Left lung (tissue), 10 donors: ENCODE data around the gene NUBP2. TPM values are rescaled to one million over a fixed set of nuclear protein-coding genes. Genes with fewer than 3 reads are reported as not detected.
A peak's percentile ranks its signal among the peaks of the same experiment; 100 is the strongest.

ENCODE experiments used
- ATAC-seq: fragments of 200-7000 bp; cut with Tn5 transposase; one replicate; pipeline ENCODE4 v1.9.1; 2020; ENCODE audit warnings: moderate library complexity
- DNase-seq, 4 donors: peaks; one replicate each; pipeline ENCODE4 v3.0.0-alpha.2; 2013 to 2020
- H3K27ac ChIP-seq, 2 donors: fragments of 200-600 bp; sonication (generic) in 1 of 2; one replicate each; pipeline versions ENCODE4 v1.5.0 to v1.8.0; 2020 to 2021
- H3K27me3 ChIP-seq, 2 donors: fragments of 200-600 bp; sonication (generic) in 1 of 2; one replicate each; pipeline versions ENCODE4 v1.5.0 to v1.8.0; 2020 to 2021
- H3K36me3 ChIP-seq, 2 donors: fragments of 200-600 bp; sonication (generic) in 1 of 2; one replicate each; pipeline versions ENCODE4 v1.5.0 to v1.8.0; 2020 to 2021
- H3K4me1 ChIP-seq, 2 donors: fragments of 200-600 bp; one replicate each; pipeline ENCODE4 v1.8.0; 2021
- H3K4me3 ChIP-seq, 2 donors: fragments of 200-600 bp; sonication (generic) in 1 of 2; one replicate each; pipeline versions ENCODE4 v1.5.0 to v1.8.0; 2020 to 2021; ENCODE audit warnings: mild to moderate bottlenecking in 1 of 2
- H3K9me3 ChIP-seq, 2 donors: fragments of 200-600 bp; sonication (generic) in 1 of 2; one replicate each; pipeline versions ENCODE4 v1.5.0 to v1.8.0; 2020 to 2021
- intact Hi-C, 2 donors: fragments of 100-400 bp; cut with DNase I; formaldehyde crosslinking; loops; one replicate each; pipeline versions ENCODE4 v1.11.2 to v1.14.2; 2022
- polyA plus RNA-seq, 6 donors: library from polyadenylated mRNA; unstranded; fragments of 120-200 nt; gene quantifications; one replicate each; pipeline ENCODE4 v1.2.1, GENCODE V29; 2013; ENCODE audit not compliant: insufficient read length in 6 of 6
- total RNA-seq, 2 donors: library from RNA; stranded (reverse); fragmentation: NEBNext Ultra II Directional; extraction: Animal tissue kit (Norgen Biotek cat#: 25700); gene quantifications; one replicate each; pipeline ENCODE4 v1.2.1, GENCODE V29; 2021
- TF ChIP-seq, protein P1 (sequence below), 2 donors: fragments of 200-600 bp; sonication (generic) in 1 of 2; IDR thresholded peaks; one replicate each; pipeline versions ENCODE4 v1.5.0 to v1.8.0; 2021; ENCODE audit warnings: antibody characterized with exemption in 2 of 2
- donor health status: DM: no; HTN: yes; CAD: no.
- donor health status: DM: no; HTN: no; CAD: no.

The NUBP2 gene
- total and polyA plus RNA-seq, 8 donors, result 32.6 to 56.4 (median 42.7) TPM

- DNase-seq, result peak in 2 of 4 donors; percentile 46 to 92
- Histone ChIP-seq H3K27me3 (no peaks in the 10 kb centered on the region), H3K9me3 (no peaks in the 10 kb centered on the region), H3K36me3 (peaks cover 0 to 20% of the 10 kb centered on the region in 2 donors), H3K27ac (peak overlapping the region; percentile 53 to 91), H3K4me3 (peak overlapping the region; percentile 80 to 93), H3K4me1 (peaks cover 20 to 51% of the 10 kb centered on the region in 2 donors)
- TF ChIP-seq, protein P1, sequence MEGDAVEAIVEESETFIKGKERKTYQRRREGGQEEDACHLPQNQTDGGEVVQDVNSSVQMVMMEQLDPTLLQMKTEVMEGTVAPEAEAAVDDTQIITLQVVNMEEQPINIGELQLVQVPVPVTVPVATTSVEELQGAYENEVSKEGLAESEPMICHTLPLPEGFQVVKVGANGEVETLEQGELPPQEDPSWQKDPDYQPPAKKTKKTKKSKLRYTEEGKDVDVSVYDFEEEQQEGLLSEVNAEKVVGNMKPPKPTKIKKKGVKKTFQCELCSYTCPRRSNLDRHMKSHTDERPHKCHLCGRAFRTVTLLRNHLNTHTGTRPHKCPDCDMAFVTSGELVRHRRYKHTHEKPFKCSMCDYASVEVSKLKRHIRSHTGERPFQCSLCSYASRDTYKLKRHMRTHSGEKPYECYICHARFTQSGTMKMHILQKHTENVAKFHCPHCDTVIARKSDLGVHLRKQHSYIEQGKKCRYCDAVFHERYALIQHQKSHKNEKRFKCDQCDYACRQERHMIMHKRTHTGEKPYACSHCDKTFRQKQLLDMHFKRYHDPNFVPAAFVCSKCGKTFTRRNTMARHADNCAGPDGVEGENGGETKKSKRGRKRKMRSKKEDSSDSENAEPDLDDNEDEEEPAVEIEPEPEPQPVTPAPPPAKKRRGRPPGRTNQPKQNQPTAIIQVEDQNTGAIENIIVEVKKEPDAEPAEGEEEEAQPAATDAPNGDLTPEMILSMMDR (IDR thresholded peaks at IDR 0.05), result no peak
- peak; percentile 26 for ATAC-seq
- intact Hi-C loops, result no loop called here
These were observed 43.3 kb downstream of the NUBP2 start for GRCh38 chr16:1825864-1826690.

DNA sequence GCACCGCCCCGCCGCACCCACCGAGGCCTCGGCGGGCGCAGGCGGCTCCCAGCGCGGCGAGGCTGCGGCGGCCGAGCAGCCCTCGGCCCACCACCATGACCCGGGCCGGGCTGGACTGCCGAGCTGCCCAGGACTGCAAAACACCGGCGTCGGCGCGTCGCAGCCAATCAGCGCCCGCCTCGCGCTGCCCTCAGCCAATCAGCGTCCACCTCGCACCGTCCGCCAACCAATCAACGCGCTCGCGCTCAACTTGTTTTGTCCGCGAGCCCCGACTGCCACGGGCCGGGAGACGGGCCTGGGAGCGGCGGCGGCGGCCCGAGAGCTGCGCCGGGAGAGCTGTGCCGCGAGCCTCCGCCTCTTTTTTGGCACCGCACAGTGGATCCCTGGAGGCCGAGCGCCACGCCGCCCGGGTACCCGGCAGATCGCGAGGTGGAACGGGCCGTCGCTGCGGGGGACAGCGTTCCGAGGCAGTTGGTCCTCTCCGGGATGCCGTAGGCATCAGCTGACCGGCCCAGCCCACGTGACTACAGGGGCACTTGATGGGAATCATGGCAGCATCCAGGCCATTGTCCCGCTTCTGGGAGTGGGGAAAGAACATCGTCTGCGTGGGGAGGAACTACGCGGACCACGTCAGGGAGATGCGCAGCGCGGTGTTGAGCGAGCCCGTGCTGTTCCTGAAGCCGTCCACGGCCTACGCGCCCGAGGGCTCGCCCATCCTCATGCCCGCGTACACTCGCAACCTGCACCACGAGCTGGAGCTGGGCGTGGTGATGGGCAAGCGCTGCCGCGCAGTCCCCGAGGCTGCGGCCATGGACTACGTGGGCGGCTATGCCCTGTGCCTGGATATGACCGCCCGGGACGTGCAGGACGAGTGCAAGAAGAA lies 44.2 kb downstream of the NUBP2 start, which contains the start of the genes FAHD1 and HAGH:
TSS of gene FAHD1 (plus strand) at position 516 of the 883 bp plus-strand sequence. CDS start at position 549, 33 bp downstream.
TSS of gene HAGH (minus strand) at position 135 of the 883 bp plus-strand sequence. CDS start at position 97, 38 bp downstream.
- Histone ChIP-seq H3K36me3 (peaks cover 0 to 17% of the 10 kb centered on the region in 2 donors), H3K9me3 (no peaks in the 10 kb centered on the region), H3K27me3 (no peaks in the 10 kb centered on the region), H3K4me3 (peak within 1 kb of the TSS; percentile 80 to 93), H3K27ac (peak within 1 kb of the TSS; percentile 79 to 91), H3K4me1 (peaks cover 20 to 51% of the 10 kb centered on the region in 2 donors)
- DNase-seq (peak; percentile 94 to 98 (median 96)), ATAC-seq (peak; percentile 92)
- intact Hi-C loops, result no loop called here
- TF ChIP-seq, protein P1 (IDR thresholded peaks at IDR 0.05), result no peak

DNA sequence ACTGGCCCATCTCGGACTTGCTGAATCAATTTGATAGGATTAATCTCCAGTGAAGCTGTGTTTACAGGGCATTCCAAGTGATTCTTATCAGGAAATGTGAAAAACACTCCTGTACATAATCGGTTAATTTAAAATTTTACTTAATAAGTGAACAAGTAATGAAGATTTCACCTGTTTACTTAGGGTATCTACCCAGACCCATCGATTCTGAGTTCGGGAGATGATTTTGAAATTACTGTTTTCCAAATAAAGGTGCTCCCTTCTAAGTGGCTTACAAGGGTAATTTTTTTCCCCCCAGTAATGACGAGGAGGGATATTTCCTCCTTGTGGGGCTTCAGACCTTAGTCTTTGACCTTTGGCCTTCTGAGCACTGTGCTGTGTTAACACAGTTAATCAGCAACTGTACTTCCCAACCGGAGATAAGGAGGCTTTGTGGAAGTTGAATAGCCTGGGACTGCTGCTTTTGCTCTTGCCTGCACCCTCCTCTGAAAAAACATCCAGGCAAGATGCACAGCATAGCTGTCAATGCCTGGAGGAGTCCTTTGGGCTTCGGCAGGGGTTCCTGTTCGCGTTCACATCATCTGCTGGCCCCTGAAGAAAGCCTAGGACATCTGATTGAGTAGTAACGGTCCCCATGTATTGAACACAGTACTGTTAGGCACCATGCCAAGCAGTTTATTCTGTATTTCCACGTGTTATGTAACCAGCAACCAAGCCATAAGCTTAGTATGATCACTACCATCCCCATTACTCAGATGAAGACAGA lies 46.1 kb downstream of the NUBP2 start:
- Histone ChIP-seq H3K4me1 (peaks cover 20 to 51% of the 10 kb centered on the region in 2 donors), H3K27ac (no peak overlapping the region)

GRCh38 chr16:1830213-1830612 lies 47.5 kb downstream of the NUBP2 start:
- Histone ChIP-seq H3K27ac (no peak overlapping the region), H3K4me3 (no peak overlapping the region), H3K27me3 (no peaks in the 10 kb centered on the region), H3K36me3 (peaks cover 0 to 8% of the 10 kb centered on the region in 2 donors), H3K4me1 (peaks cover 20 to 40% of the 10 kb centered on the region in 2 donors), H3K9me3 (no peaks in the 10 kb centered on the region)
- no peak for ATAC-seq
- DNase-seq, result no peak
- TF ChIP-seq, protein P1 (IDR thresholded peaks at IDR 0.05), result no peak
- intact Hi-C loops, result no loop called here

More for the DNA sequence above, 46.1 kb downstream of the NUBP2 start:
- Histone ChIP-seq H3K27me3 (no peaks in the 10 kb centered on the region), H3K9me3 (no peaks in the 10 kb centered on the region), H3K36me3 (peaks cover 0 to 8% of the 10 kb centered on the region in 2 donors), H3K4me3 (peak overlapping the region in 1 of 2 donors; percentile 93)
- intact Hi-C loops, result no loop called here
- TF ChIP-seq, protein P1 (IDR thresholded peaks at IDR 0.05), result no peak
- ATAC-seq (no peak), DNase-seq (no peak)
